OCI-M1 (cell line): ENCODE measurements around the gene COMMD1.
"Not testable (repeated sequence)": the region's sequence is repeated elsewhere in the genome, so short reads cannot be mapped to it uniquely, and the experiment has no call there.

ENCODE experiments used
- DNase-seq: peaks from one replicate; lab custom pipeline; 2025; lab: John Stamatoyannopoulos, UW

The COMMD1 gene

GRCh38 chr2:61905372-61906185 is at the start of gene COMMD1:
COMMD1 (plus strand) TSS chr2:61905674; CDS start chr2:61905679, 5 bp downstream.
- DNase-seq, result peak; percentile 82

GRCh38 chr2:61857224-61857623 is 48.2 kb upstream of the COMMD1 start:
- no peak for DNase-seq

GRCh38 chr2:61862085-61862484 is 43.4 kb upstream of the COMMD1 start:
- no peak for DNase-seq

- DNase-seq, result not testable (repeated sequence)
These were observed 38.9 kb upstream of the COMMD1 start for GRCh38 chr2:61866482-61867089.

- no peak for DNase-seq
These were observed 29.1 kb upstream of the COMMD1 start for GRCh38 chr2:61876400-61876799.

GRCh38 chr2:61877571-61878245 is 27.8 kb upstream of the COMMD1 start:
- no peak for DNase-seq

- DNase-seq, result no peak
These were observed 26.7 kb upstream of the COMMD1 start for GRCh38 chr2:61878761-61879160.

- not testable (repeated sequence) for DNase-seq
These were observed 26.1 kb upstream of the COMMD1 start for GRCh38 chr2:61879351-61879750.

- no peak for DNase-seq
These were observed 22.6 kb upstream of the COMMD1 start for GRCh38 chr2:61882850-61883249.

- no peak for DNase-seq
These were observed 19.4 kb upstream of the COMMD1 start for GRCh38 chr2:61885896-61886603.

- peak; percentile 64 for DNase-seq
These were observed 17.7 kb upstream of the COMMD1 start for GRCh38 chr2:61887717-61888266.

- peak; percentile 92 for DNase-seq
These were observed 17.0 kb upstream of the COMMD1 start, which contains the start of gene CCT4 for GRCh38 chr2:61888267-61889055. CCT4 (minus strand) TSS chr2:61888656; CDS start chr2:61888507, 149 bp downstream.

- DNase-seq, result peak; percentile 68
These were observed 6.7 kb upstream of the COMMD1 start for GRCh38 chr2:61898810-61899209.

GRCh38 chr2:61900281-61900680 is 5.2 kb upstream of the COMMD1 start:
- no peak for DNase-seq

GRCh38 chr2:61906186-61906470 is 654 bp downstream of the COMMD1 start:
- DNase-seq, result no peak

- no peak for DNase-seq
These were observed 3.6 kb downstream of the COMMD1 start for GRCh38 chr2:61909116-61909515.

GRCh38 chr2:61910603-61911002 is 5.1 kb downstream of the COMMD1 start:
- peak; percentile 8 for DNase-seq

GRCh38 chr2:61911510-61911909 is 6.0 kb downstream of the COMMD1 start:
- DNase-seq, result peak; percentile 8

- not testable (repeated sequence) for DNase-seq
These were observed 9.3 kb downstream of the COMMD1 start for GRCh38 chr2:61914794-61915193.

GRCh38 chr2:61920548-61920947 is 15.1 kb downstream of the COMMD1 start:
- DNase-seq, result no peak

GRCh38 chr2:61922714-61923113 is 17.2 kb downstream of the COMMD1 start:
- DNase-seq, result no peak
